ENCODE data around the gene RPA3. TPM values are rescaled to one million over a fixed set of nuclear protein-coding genes. Genes with fewer than 3 reads are reported as not detected.

Gene RPA3
- total RNA-seq, 1 experiment from 2014 or later, result 74.7 TPM

DNA sequence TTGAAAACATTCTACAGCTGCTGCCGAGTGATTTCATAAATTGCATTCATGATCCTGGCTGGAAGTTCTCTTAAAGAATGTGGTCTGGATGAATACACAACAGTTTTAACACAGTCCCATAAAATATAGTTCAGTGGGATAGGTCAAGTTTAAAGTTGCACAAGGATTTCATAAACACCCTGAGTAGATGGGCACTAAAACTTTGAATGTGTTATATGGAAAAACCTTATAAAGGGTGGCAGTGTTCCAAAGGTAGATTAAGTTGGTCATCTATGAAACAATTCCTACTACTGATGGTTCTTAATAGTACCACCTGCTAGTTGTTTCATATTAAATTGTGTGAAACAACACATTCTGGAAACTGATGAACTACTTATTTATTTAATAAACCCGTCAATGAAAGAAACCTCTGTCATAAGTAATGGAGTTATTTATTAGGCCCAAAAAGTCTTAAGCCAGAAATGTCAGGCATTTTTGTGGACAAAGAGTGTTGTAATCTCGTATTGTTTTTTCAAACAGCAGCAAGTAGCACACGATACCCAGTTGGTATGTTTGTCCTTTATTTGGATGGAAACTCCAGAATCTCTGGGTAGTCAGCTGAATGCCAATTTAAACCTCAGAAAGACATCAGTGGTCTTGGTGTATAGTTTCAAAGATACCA lies 14.3 kb upstream of the RPA3 start:
- peak; percentile 6 for DNase-seq (ENCODE audit: low read depth)

DNA sequence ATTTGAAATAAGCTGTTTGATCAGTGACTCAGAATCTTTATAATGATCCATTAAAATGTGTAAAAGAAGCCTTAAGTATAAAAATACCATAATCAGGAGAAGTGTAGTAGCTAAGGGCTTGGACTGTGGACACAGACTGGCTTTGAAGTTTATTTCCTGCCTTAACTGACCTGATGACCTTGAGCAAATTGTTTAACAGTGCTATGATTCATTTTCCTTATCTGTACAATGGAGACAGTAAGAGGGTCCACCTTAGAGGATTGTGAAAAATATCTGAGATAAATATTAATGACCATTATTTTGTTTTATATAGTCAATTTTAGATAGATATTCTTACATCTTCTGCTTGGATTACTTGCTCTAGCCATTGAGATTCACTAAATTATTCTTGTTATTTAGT lies 13.3 kb upstream of the RPA3 start:
- DNase-seq (ENCODE audit: low read depth), result no peak

DNA sequence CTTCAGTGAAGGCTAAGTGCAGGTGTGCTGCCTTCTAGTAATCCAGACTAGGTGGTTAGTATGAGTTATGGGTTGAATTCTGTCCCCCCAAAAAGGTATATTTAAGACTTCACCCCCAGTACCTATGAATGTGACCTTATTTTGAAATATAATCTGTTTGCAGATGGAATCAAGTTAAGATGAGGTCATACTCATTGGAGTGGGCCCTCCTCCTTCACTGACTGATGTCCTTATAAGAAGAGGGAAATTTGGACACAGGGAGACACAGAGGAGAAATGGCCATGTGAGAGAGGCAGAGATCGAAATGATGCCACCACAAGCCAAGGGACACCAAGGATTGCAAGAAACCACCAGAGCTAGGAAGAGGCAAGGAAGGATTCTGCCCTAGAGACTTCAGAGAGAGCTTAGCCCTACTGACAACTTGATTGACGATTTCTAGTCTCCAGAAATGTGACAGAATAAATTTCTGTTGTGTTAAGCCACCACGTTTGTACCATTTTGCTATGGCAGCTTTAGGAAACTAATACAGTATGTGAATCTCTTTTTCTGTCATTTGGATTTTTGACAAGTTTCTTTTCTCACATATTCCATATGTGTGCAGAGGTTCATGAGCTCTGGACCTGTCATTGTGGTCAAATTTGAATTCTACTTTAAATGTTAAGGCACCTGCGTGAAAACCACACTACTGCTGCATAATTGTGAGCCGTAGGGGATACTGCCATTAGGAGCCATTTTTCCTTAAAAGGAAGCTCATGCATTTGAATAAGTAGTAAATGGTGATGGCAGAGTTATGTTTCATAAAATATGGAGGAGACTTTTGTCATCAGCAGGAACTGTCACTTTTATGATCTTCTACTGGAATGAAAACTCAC lies 2.6 kb upstream of the RPA3 start:
- no peak for DNase-seq (ENCODE audit: low read depth)

DNA sequence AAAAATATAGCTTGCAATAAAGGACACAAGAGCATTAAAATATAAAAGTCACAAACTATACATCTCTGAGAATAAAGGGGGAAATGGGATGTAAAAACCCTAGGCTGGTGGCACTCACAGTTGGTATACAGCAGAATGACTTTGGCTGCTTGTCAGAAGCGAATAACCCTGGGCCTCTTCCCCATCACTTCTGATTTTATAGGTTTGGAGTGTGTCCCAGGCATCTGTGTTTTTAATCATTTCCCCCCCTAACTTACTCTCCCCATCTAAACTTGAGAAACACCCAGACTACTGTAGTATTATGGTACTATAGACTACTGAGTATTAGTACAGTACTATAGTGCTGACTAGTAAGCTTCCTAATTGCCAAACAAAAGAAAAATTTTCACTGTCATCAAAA lies 1.8 kb upstream of the RPA3 start:
- DNase-seq (ENCODE audit: low read depth), result no peak

- peak; percentile 85 for DNase-seq (ENCODE audit: low read depth)
These were observed 829 bp upstream of the RPA3 start for GRCh38 chr7:7719236-7719635.

DNA sequence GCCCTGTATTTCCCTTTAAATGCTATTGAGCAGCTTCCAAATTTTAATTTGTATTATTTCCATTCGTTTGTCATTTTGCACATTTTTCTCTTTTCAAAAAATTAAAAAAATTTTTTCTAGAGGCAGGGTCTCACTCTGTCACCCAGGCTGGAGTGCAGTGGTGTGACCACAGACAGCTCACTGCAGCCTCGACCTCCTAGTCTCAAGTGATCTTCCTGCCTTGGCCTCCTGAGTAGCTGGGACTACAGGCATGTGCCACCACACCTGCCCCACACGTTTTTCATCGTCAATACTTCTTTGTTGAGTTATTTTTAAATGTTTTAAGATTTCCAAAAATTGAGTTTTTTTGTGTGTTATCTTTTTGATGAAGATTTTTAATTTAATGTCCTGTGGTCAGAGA lies 4.7 kb downstream of the RPA3 start:
- DNase-seq (ENCODE audit: low read depth), result no peak

- no peak for DNase-seq (ENCODE audit: low read depth)
These were observed 7.9 kb downstream of the RPA3 start for GRCh38 chr7:7710469-7710868.

- DNase-seq (ENCODE audit: low read depth), result no peak
These were observed 9.1 kb downstream of the RPA3 start for GRCh38 chr7:7709291-7709690.

GRCh38 chr7:7707806-7708205 lies 10.6 kb downstream of the RPA3 start:
- peak; percentile 57 for DNase-seq (ENCODE audit: low read depth)

DNA sequence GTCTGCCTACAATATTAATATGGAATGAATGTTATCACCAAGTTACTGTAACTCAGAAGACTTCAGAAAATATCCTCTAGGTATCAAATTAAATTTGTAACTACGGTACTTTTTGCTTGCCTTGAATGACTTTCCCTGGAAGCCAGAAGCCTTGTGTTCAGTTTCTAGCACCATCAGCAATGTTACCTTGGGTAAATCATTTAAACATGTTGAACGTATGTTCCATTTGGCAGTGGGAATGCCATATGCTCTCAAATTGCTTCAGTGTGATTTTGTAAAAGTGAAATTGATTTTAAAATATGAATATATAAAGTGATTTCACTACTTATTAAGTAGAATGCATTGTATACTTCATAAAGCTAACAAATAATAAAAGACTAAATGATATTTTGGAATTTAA lies 11.2 kb downstream of the RPA3 start:
- no peak for DNase-seq (ENCODE audit: low read depth)

- no peak for DNase-seq (ENCODE audit: low read depth)
These were observed 11.7 kb downstream of the RPA3 start for GRCh38 chr7:7706556-7707172.

GRCh38 chr7:7706101-7706511 lies 12.3 kb downstream of the RPA3 start:
- no peak for DNase-seq (ENCODE audit: low read depth)

GRCh38 chr7:7705318-7705717 lies 13.1 kb downstream of the RPA3 start:
- DNase-seq (ENCODE audit: low read depth), result no peak

DNA sequence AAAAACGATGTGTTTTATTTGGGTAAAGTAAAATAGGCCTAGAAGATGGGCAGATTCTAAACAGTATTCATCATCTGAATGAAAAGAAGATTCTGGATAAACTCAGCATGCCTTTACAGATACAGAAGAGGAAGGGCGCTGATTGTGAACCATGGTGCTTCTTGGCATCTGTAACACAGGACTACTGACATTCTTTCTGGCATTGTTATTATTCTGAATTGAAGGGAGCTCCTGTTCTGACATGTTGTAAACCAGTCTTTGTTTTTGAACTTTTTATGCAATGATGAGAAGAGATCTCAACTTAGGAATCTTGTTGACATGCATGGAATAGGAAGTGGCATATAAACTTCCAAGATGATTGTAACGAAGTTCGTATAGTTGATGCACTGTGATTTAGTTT lies 13.5 kb downstream of the RPA3 start:
- no peak for DNase-seq (ENCODE audit: low read depth)

GRCh38 chr7:7703427-7703826 lies 15.0 kb downstream of the RPA3 start:
- no peak for DNase-seq (ENCODE audit: low read depth)

DNA sequence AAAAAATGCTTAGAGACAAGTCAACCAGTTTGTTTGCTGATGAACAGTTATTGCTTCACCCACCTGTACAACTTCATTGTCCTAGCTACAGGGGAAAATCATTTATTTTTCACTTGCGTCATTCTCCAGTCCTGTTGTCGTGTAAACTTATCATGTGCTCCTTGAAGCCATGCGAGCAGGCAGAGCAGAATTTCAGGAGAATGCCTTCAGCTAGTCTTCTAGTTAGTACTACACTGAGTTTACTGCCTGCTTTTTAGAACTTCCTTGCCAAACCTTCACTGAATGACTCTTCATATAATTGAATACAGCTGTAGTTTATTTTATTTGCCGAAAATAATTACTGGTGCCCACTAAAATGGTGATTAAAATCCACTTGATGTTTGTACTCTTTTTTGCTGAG lies 15.6 kb downstream of the RPA3 start:
- no peak for DNase-seq (ENCODE audit: low read depth)

DNA sequence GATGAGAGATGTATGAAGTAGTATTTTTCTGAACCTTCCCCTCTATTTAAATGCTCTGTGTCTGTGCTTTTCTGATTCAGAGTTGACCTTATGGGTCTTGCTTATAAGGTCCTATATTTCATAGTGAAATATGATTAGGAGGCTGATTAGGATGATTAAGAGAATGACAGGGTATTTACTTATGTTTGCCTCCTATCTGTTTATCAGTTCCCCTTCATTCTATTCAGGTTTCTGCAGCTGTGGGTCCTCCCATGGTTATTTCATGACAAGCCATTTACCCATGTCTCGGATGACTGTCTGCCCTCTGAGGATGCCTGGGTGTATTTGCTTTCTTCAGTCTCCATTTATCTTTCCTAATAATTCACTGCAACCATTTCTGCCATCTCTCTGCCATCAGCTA lies 16.9 kb downstream of the RPA3 start:
- no peak for DNase-seq (ENCODE audit: low read depth)

- no peak for DNase-seq (ENCODE audit: low read depth)
These were observed 18.4 kb downstream of the RPA3 start for GRCh38 chr7:7699970-7700369.

- DNase-seq (ENCODE audit: low read depth), result no peak
These were observed 19.0 kb downstream of the RPA3 start for GRCh38 chr7:7699380-7699779.

DNA sequence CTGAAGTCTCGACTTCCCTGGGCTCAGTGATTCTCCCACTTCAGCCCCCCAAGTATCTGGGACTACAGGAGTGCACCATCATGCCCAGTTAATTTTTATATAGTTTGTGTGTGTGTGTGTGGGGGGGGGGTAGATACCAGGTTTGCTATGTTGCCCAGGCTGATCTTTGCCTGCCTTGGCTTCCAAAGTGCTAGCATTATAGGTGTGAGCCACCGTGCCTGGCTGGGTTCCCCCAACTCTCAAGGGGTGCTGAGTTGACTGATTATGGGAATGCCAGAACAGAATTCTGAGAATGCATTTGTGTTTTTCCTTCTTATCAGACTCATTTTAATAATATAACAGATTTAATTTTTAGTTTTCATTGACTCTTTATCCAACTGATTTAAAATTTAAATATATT lies 19.5 kb downstream of the RPA3 start:
- DNase-seq (ENCODE audit: low read depth), result no peak

GRCh38 chr7:7696458-7697119 lies 21.8 kb downstream of the RPA3 start:
- DNase-seq (ENCODE audit: low read depth), result peak; percentile 11

DNA sequence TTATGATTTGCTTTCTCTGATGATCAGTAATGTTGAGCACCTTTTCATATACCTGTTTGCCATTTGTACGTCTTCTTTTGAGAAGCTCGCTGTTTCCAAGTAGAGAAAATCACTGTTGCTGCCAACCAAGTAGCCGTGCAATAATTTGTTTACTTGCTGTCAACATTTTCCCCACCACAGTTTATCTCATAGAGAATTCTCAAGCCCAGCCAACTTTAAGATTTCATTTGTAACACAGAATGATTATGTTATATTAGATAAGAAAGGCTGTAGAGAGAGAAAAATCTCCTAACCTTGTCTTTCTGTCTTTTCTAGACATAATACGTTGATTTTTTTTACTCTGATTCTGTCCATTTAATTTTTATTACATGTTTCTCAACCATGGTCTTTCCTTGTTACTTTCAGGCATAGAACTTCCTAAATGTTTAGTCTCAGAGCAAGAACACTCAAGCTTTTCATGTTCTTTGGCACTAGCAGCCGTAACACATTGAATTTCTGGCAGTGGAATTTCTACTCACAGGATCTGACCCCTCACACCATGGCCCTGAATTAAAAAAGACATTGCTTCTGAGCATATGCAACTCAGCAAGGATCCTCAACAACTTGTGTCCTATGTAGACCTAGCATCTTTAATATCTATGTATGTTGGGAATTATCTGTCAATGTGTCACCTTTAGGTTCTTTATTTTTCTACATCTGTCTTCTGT lies 23.1 kb downstream of the RPA3 start:
- DNase-seq (ENCODE audit: low read depth), result no peak
